Measurements from ENCODE around the gene LYPD5. TPM values are rescaled to one million over a fixed set of nuclear protein-coding genes. Genes with fewer than 3 reads are reported as not detected.
A peak's percentile ranks its signal among the peaks of the same experiment; 100 is the strongest.
"Not testable (repeated sequence)": the region's sequence is repeated elsewhere in the genome, so short reads cannot be mapped to it uniquely, and the experiment has no call there.

LYPD5 gene, protein sequence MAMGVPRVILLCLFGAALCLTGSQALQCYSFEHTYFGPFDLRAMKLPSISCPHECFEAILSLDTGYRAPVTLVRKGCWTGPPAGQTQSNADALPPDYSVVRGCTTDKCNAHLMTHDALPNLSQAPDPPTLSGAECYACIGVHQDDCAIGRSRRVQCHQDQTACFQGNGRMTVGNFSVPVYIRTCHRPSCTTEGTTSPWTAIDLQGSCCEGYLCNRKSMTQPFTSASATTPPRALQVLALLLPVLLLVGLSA
- not detected in 2 replicates for total RNA-seq (2012; rRNA removed)

- Histone ChIP-seq H3K9ac (ENCODE audit: low read depth, low read length) (no peak within 1 kb of the TSS), H3K27me3 (ENCODE audit: control insufficient read depth, insufficient read depth, low read length) (peaks cover 49% of the 10 kb centered on the region), H3K36me3 (ENCODE audit: insufficient read depth, low read length) (no peaks in the 10 kb centered on the region), H3K4me1 (ENCODE audit: control insufficient read depth, insufficient read depth, low read length) (peaks cover 7% of the 10 kb centered on the region), H3K4me2 (ENCODE audit: low read length) (no peak within 1 kb of the TSS), H3K9me3 (replicated peaks; ENCODE audit: low read length) (no peaks in the 10 kb centered on the region), H3K4me3 (ENCODE audit: low read length) (no peak within 1 kb of the TSS)
Observed at GRCh38 chr19:43802216-43802951, at the start of gene LYPD5. Gene LYPD5 (minus strand): TSS chr19:43802447. CDS start chr19:43802380, 67 bp downstream.

- Histone ChIP-seq H3K27me3 (ENCODE audit: control insufficient read depth, insufficient read depth, low read length) (no peaks in the 10 kb centered on the region), H3K9ac (ENCODE audit: low read depth, low read length) (no peak overlapping the region), H3K36me3 (ENCODE audit: insufficient read depth, low read length) (peaks cover 71% of the 10 kb centered on the region), H3K9me3 (replicated peaks; ENCODE audit: low read length) (peaks cover 72% of the 10 kb centered on the region), H3K4me1 (ENCODE audit: control insufficient read depth, insufficient read depth, low read length) (no peaks in the 10 kb centered on the region), H3K4me2 (ENCODE audit: low read length) (no peak overlapping the region), H3K4me3 (ENCODE audit: low read length) (no peak overlapping the region)
Observed at GRCh38 chr19:43848821-43849220, 46.6 kb upstream of the LYPD5 start.

DNA sequence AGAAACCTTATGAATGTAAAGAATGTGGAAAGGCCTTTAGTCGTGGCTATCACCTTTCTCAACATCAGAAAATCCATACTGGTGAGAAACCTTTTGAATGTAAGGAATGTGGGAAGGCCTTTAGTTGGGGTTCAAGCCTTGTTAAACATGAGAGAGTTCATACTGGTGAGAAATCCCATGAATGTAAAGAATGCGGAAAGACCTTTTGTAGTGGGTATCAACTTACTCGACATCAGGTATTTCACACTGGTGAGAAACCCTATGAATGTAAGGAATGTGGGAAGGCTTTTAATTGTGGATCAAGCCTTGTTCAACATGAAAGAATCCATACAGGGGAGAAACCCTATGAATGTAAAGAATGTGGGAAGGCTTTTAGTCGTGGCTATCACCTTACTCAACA is 45.6 kb upstream of the LYPD5 start:
- H3K4me3 ChIP-seq (ENCODE audit: low read length), result no peak overlapping the region
- H3K9me3 ChIP-seq (replicated peaks; ENCODE audit: low read length), result peaks cover 76% of the 10 kb centered on the region
- H3K36me3 ChIP-seq (ENCODE audit: insufficient read depth, low read length), result peaks cover 79% of the 10 kb centered on the region

DNA sequence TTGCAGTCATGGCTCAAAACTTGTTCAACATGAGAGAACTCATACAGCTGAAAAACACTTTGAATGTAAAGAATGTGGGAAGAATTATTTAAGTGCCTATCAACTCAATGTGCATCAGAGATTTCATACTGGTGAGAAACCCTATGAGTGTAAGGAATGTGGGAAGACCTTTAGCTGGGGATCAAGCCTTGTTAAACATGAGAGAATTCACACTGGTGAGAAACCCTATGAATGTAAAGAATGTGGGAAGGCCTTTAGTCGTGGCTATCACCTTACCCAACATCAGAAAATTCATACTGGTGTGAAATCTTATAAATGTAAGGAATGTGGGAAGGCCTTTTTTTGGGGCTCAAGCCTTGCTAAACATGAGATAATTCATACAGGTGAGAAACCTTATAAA is 45.0 kb upstream of the LYPD5 start:
- H3K4me3 ChIP-seq (ENCODE audit: low read length), result no peak overlapping the region
- peaks cover 74% of the 10 kb centered on the region for H3K9me3 ChIP-seq (replicated peaks; ENCODE audit: low read length)
- H3K4me1 ChIP-seq (ENCODE audit: control insufficient read depth, insufficient read depth, low read length), result no peaks in the 10 kb centered on the region
- no peaks in the 10 kb centered on the region for H3K27me3 ChIP-seq (ENCODE audit: control insufficient read depth, insufficient read depth, low read length)
- H3K4me2 ChIP-seq (ENCODE audit: low read length), result no peak overlapping the region
- peaks cover 82% of the 10 kb centered on the region for H3K36me3 ChIP-seq (ENCODE audit: insufficient read depth, low read length)
- H3K9ac ChIP-seq (ENCODE audit: low read depth, low read length), result no peak overlapping the region

More for the DNA sequence above, 45.6 kb upstream of the LYPD5 start:
- H3K9ac ChIP-seq (ENCODE audit: low read depth, low read length), result no peak overlapping the region
- H3K27me3 ChIP-seq (ENCODE audit: control insufficient read depth, insufficient read depth, low read length), result no peaks in the 10 kb centered on the region
- no peaks in the 10 kb centered on the region for H3K4me1 ChIP-seq (ENCODE audit: control insufficient read depth, insufficient read depth, low read length)
- H3K4me2 ChIP-seq (ENCODE audit: low read length), result no peak overlapping the region

DNA sequence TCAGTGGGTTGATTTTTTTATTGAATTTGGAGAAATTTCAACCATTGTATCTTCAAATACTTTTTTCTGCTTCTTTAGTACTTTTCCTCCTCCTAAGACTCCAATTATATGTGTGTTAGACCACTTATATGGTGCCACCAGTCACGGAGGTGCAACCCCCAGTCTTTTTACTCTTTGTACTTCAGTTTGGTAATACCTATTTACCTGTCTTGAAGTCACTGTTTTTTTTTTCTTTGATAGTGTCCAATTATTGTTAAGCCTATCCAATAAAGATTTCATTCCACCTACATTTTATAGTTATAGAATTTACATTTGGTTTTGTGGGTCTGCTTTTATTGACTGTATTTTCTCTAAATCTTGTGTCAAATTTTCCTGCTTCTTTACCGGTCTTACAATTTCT is 39.8 kb upstream of the LYPD5 start:
- H3K4me3 ChIP-seq (ENCODE audit: low read length), result no peak overlapping the region
- H3K4me2 ChIP-seq (ENCODE audit: low read length), result no peak overlapping the region
- no peaks in the 10 kb centered on the region for H3K27me3 ChIP-seq (ENCODE audit: control insufficient read depth, insufficient read depth, low read length)
- H3K36me3 ChIP-seq (ENCODE audit: insufficient read depth, low read length), result peaks cover 92% of the 10 kb centered on the region
- H3K9me3 ChIP-seq (replicated peaks; ENCODE audit: low read length), result peaks cover 60% of the 10 kb centered on the region
- H3K4me1 ChIP-seq (ENCODE audit: control insufficient read depth, insufficient read depth, low read length), result no peaks in the 10 kb centered on the region
- no peak overlapping the region for H3K9ac ChIP-seq (ENCODE audit: low read depth, low read length)

DNA sequence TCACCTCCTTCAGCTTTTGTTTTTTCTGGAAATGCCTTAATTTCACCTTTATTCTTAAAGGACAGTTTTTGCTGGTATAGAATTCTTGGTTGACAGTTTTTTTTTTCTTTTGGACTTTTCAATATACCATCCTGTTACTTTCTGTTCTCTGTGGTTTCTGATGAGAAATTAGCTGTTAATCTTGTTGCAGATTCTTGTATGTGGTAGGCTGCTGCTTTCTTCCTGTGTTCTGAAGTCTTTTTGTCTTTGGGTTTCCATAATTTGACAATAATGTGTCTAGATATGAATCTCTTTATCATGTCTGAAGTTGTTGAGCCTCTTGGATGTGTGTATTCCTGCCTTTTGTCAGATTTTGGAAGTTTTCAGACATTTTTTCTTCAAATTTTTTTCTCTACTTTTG is 36.9 kb upstream of the LYPD5 start:
- no peak overlapping the region for H3K4me3 ChIP-seq (ENCODE audit: low read length)
- H3K9me3 ChIP-seq (replicated peaks; ENCODE audit: low read length), result peaks cover 45% of the 10 kb centered on the region
- H3K4me1 ChIP-seq (ENCODE audit: control insufficient read depth, insufficient read depth, low read length), result no peaks in the 10 kb centered on the region
- H3K36me3 ChIP-seq (ENCODE audit: insufficient read depth, low read length), result peaks cover 90% of the 10 kb centered on the region
- H3K27me3 ChIP-seq (ENCODE audit: control insufficient read depth, insufficient read depth, low read length), result no peaks in the 10 kb centered on the region
- H3K9ac ChIP-seq (ENCODE audit: low read depth, low read length), result no peak overlapping the region
- H3K4me2 ChIP-seq (ENCODE audit: low read length), result no peak overlapping the region

DNA sequence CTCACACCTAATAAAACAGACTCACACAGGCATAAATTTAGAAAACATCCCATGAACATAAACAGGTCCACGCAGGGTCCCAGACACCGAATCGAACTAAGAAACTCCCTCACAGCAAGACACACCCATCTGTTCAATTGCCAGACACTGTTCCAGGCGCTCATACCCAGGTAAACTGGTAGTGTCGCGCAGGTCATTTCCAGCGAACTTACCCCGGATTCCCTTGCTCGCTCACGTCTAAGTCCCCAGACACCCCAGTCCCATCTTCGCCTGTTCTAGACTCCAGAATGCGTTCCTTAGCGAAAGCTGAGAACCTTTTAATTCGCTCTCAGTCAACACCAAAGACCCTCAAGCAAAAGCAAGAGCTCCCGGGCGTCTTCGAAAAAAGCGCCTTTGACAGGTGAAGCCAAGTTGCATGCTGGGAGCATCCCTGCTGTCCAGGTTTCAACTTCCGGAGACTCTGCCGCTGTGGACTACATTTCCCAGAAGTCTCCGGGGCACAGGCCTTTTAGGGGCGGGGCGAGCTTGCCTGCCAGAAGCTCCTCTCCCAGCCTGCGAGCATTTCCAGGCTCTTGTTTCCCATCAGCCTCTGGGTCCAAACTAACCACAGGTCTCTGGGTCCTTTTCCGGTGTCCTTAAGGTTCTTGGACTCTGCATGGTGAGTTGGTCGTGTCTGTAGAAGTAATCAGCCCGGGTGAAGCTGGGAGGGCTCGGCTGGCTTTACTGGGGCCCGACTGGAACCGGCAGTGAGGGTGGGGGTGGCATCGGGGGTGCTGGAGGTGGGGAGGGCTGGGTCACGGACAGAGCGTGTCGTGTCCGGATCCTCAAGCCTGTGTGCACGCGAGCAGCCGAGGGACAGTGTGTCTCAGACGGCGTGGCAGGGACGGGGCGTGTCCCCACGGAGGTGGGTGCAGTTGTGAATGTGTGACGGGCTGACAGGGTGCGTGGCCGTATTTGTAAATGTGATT is 24.8 kb upstream of the LYPD5 start, which contains the start of gene ZNF283:
TSS of gene ZNF283 (plus strand) at position 535 of the 968 bp plus-strand sequence. CDS start 6,184 bp downstream, outside the sequence.
- Histone ChIP-seq H3K9me3 (replicated peaks; ENCODE audit: low read length) (no peaks in the 10 kb centered on the region), H3K9ac (ENCODE audit: low read depth, low read length) (peak within 1 kb of the TSS; percentile 75), H3K4me2 (ENCODE audit: low read length) (peak within 1 kb of the TSS; percentile 98), H3K4me3 (ENCODE audit: low read length) (peak within 1 kb of the TSS; percentile 80), H3K36me3 (ENCODE audit: insufficient read depth, low read length) (peaks cover 30% of the 10 kb centered on the region), H3K4me1 (ENCODE audit: control insufficient read depth, insufficient read depth, low read length) (peaks cover 10% of the 10 kb centered on the region), H3K27me3 (ENCODE audit: control insufficient read depth, insufficient read depth, low read length) (no peaks in the 10 kb centered on the region)

DNA sequence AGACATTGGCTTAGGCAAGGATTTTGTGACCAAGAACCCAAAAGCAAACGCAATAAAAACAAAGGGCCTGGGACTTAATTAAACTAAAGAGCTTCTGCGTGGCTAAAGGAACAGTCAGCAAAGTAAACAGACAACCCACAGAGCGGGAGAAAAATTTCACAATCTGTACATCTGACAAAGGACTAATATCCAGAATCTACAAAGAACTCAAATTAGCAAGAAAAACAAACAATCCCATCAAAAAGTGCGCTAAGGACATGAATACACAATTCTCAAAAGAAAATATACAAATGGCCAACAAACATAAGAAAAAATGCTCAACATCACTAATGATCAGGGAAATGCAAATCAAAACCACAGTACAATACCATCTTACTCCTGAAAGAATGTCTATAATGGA is 22.3 kb upstream of the LYPD5 start:
- H3K4me2 ChIP-seq (ENCODE audit: low read length); H3K9me3 ChIP-seq (replicated peaks; ENCODE audit: low read length); H3K27me3 ChIP-seq (ENCODE audit: control insufficient read depth, insufficient read depth, low read length); H3K4me3 ChIP-seq (ENCODE audit: low read length); H3K9ac ChIP-seq (ENCODE audit: low read depth, low read length): not testable (repeated sequence)
- peaks cover 22% of the 10 kb centered on the region for H3K4me1 ChIP-seq (ENCODE audit: control insufficient read depth, insufficient read depth, low read length)
- H3K36me3 ChIP-seq (ENCODE audit: insufficient read depth, low read length), result peaks cover 12% of the 10 kb centered on the region

DNA sequence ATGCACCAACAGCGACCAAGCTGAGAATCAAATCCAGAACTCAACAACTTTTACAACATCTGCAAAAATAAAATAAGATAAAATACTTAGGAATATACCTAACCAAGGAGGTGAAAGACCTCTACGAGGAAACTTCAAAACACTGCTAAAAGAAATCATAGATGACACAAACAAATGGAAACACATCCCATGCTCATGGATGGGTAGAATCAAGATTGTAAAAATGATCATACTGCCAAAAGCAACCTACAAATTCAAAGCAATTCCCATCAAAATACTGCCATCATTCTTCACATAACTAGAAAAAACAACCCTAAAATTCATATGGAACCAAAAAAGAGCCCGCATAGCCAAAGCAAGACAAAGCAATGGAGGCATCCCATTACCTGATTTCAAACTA is 21.6 kb upstream of the LYPD5 start:
- not testable (repeated sequence) for H3K9me3 ChIP-seq (replicated peaks; ENCODE audit: low read length); H3K4me3 ChIP-seq (ENCODE audit: low read length); H3K4me2 ChIP-seq (ENCODE audit: low read length); H3K9ac ChIP-seq (ENCODE audit: low read depth, low read length); H3K27me3 ChIP-seq (ENCODE audit: control insufficient read depth, insufficient read depth, low read length); H3K36me3 ChIP-seq (ENCODE audit: insufficient read depth, low read length)
- peaks cover 22% of the 10 kb centered on the region for H3K4me1 ChIP-seq (ENCODE audit: control insufficient read depth, insufficient read depth, low read length)

- Histone ChIP-seq H3K9ac (ENCODE audit: low read depth, low read length) (no peak overlapping the region), H3K9me3 (replicated peaks; ENCODE audit: low read length) (no peaks in the 10 kb centered on the region), H3K4me2 (ENCODE audit: low read length) (peak overlapping the region; percentile 88), H3K36me3 (ENCODE audit: insufficient read depth, low read length) (no peaks in the 10 kb centered on the region), H3K4me1 (ENCODE audit: control insufficient read depth, insufficient read depth, low read length) (peaks cover 12% of the 10 kb centered on the region), H3K27me3 (ENCODE audit: control insufficient read depth, insufficient read depth, low read length) (peaks cover 10% of the 10 kb centered on the region), H3K4me3 (ENCODE audit: low read length) (peak overlapping the region; percentile 71)
Observed at GRCh38 chr19:43820884-43821215, 18.6 kb upstream of the LYPD5 start.

Data from skeletal muscle satellite cell (primary cell).